ENCODE measurements around the gene WNK2. TPM values are rescaled to one million over a fixed set of nuclear protein-coding genes. Genes with fewer than 3 reads are reported as not detected.

The WNK2 gene
- polyA plus RNA-seq, 1 donor: 80.4 TPM

GRCh38 chr9:93267681-93268505 is 84.0 kb downstream of the WNK2 start:
- Histone ChIP-seq H3K9me3 (ENCODE audit: control insufficient read depth, low read depth, low read length) (no peaks in the 10 kb centered on the region), H3K4me3 (ENCODE audit: low read length) (no peak overlapping the region), H3K27ac (ENCODE audit: low read length) (peak overlapping the region; percentile 51), H3K36me3 (ENCODE audit: control insufficient read depth, insufficient read depth, low read length) (peaks cover 79% of the 10 kb centered on the region), H3K4me1 (ENCODE audit: control insufficient read depth, insufficient read depth, low read length) (peaks cover 10% of the 10 kb centered on the region), H3K27me3 (ENCODE audit: control insufficient read depth, insufficient read depth, low read length) (no peaks in the 10 kb centered on the region)
- WGBS (ENCODE audit: insufficient coverage, low lambda C conversion rate): no CpG with 5 or more reads among the region's 28 CpGs
- DNase-seq: peak in 1 of 2 donors; percentile 13

DNA sequence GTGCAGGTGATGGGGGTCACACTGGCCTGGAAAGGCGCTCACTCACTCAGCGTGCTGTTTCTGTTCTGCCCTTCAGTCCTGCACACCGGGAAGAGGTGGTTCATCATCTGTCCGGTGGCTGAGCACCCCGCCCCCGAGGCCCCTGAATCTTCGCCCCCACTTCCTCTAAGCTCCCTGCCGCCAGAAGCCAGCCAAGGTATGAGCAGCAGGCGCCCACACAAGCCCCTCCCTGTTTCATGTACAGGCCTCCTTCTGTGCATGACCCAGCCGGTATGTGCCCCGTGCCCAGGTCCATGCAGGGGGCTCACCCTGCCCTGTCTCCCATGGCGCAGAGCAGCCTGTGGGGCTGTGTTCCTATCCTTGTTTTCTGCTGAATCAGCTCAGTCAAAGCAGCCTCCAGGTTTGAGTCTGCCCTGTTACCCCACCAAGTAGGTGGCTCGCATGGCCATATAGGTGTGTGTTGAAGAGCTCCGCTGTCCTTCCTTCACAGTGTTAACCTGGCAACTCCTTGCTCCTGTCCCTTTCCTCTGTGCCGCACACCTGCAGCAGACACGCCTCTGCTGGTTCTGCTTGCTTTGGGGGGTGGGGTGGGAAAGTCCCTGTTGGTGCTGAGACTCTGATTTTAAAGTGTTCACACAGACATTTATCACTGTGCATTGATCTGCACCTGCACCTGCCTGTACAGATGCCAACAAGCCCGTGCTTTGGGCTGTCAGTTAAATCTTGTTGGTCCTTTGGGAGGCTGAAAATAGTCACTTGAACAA is 84.8 kb downstream of the WNK2 start:
- Histone ChIP-seq H3K4me1 (ENCODE audit: control insufficient read depth, insufficient read depth, low read length) (peaks cover 10% of the 10 kb centered on the region), H3K9me3 (ENCODE audit: control insufficient read depth, low read depth, low read length) (no peaks in the 10 kb centered on the region), H3K27me3 (ENCODE audit: control insufficient read depth, insufficient read depth, low read length) (no peaks in the 10 kb centered on the region), H3K27ac (ENCODE audit: low read length) (peak overlapping the region; percentile 51), H3K36me3 (ENCODE audit: control insufficient read depth, insufficient read depth, low read length) (peaks cover 74% of the 10 kb centered on the region), H3K4me3 (ENCODE audit: low read length) (no peak overlapping the region)
- 60% methylated on average over 1 of the region's 17 CpGs for WGBS (ENCODE audit: insufficient coverage, low lambda C conversion rate)
- DNase-seq: peak; percentile 32 to 68

DNA sequence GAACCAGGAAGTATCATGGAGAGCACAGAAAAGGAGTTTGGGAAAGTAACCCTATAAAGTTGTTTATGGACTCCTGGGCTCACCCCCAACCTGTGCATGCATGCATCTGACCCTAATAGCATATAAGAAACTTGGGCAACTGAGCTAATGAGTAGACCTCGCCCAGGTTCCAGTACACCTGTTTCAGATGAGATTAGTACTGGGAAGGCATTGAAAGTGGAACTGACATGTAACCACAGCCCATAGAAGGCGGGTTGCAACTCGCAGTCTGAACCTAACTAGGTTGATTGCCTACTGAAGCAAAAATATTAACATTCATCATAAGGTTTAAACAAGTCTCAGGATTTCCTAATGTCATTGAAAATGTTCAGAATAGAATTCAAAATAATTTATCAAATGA is 87.0 kb downstream of the WNK2 start:
- Histone ChIP-seq H3K36me3 (ENCODE audit: control insufficient read depth, insufficient read depth, low read length) (peaks cover 54% of the 10 kb centered on the region), H3K4me1 (ENCODE audit: control insufficient read depth, insufficient read depth, low read length) (peaks cover 10% of the 10 kb centered on the region), H3K4me3 (ENCODE audit: low read length) (no peak overlapping the region), H3K9me3 (ENCODE audit: control insufficient read depth, low read depth, low read length) (no peaks in the 10 kb centered on the region), H3K27ac (ENCODE audit: low read length) (no peak overlapping the region), H3K27me3 (ENCODE audit: control insufficient read depth, insufficient read depth, low read length) (no peaks in the 10 kb centered on the region)
- whole genome bisulfite sequencing (ENCODE audit: insufficient coverage, low lambda C conversion rate): no CpG with 5 or more reads among the region's 3 CpGs
- no peak for DNase-seq

DNA sequence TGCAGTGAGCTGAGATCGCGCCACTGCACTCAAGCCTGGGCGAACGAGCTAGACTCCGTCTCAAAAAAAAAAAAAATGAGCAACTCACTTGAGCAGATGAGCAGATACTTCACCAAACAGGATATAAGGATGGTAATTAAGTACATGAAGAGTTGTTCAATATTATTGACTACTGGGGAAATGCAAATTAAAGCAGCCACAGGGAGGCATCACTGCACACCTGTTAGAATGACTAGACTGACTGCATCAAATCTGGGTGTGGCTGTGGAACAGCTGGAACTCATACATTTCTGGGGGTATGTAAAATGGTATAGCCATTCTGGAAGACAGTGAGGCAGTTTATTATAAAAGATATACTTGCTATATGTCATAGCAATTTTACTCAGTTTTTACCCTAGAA is 93.0 kb downstream of the WNK2 start:
- H3K36me3 ChIP-seq (ENCODE audit: control insufficient read depth, insufficient read depth, low read length): peaks cover 5% of the 10 kb centered on the region
- no peaks in the 10 kb centered on the region for H3K4me1 ChIP-seq (ENCODE audit: control insufficient read depth, insufficient read depth, low read length)
- WGBS (ENCODE audit: insufficient coverage, low lambda C conversion rate): no CpG with 5 or more reads among the region's 5 CpGs
- H3K9me3 ChIP-seq (ENCODE audit: control insufficient read depth, low read depth, low read length): no peaks in the 10 kb centered on the region
- no peak overlapping the region for H3K27ac ChIP-seq (ENCODE audit: low read length)
- no peak overlapping the region for H3K4me3 ChIP-seq (ENCODE audit: low read length)
- peak in 1 of 2 donors; percentile 10 for DNase-seq
- no peaks in the 10 kb centered on the region for H3K27me3 ChIP-seq (ENCODE audit: control insufficient read depth, insufficient read depth, low read length)

GRCh38 chr9:93278144-93278543 is 94.2 kb downstream of the WNK2 start:
- no peaks in the 10 kb centered on the region for H3K9me3 ChIP-seq (ENCODE audit: control insufficient read depth, low read depth, low read length)
- no peak for DNase-seq
- WGBS (ENCODE audit: insufficient coverage, low lambda C conversion rate): no CpG with 5 or more reads among the region's 7 CpGs

DNA sequence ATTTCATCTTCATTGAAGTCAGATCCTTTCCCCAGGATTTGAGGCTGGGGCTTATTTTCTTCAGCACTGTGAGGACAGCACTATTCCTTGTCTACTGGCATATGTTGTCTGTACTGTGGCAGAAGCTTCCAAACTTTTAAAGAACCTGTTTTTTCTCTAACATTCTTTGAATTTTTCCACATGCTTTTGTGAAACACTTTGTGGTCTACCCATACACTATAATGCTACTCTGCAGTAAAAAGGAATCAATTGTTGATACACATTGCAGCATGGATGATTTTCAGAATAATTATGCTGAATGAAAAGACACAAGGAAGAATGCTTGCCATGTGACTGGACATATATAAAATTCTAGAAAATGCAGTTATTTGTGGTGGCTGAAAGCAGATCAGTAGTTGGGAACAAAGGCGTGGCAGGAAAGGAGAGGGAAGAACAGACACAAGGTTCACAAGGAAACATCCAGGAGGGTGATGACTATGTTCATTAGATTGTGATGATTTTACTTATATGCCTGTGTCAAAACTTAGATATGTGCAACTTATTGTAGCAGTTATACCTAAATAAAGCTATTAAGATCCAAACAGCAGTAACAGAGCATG is 96.8 kb downstream of the WNK2 start:
- Histone ChIP-seq H3K4me1 (ENCODE audit: control insufficient read depth, insufficient read depth, low read length) (no peaks in the 10 kb centered on the region), H3K4me3 (ENCODE audit: low read length) (no peak overlapping the region), H3K27me3 (ENCODE audit: control insufficient read depth, insufficient read depth, low read length) (no peaks in the 10 kb centered on the region), H3K36me3 (ENCODE audit: control insufficient read depth, insufficient read depth, low read length) (peaks cover 5% of the 10 kb centered on the region), H3K9me3 (ENCODE audit: control insufficient read depth, low read depth, low read length) (no peaks in the 10 kb centered on the region), H3K27ac (ENCODE audit: low read length) (no peak overlapping the region)
- WGBS (ENCODE audit: insufficient coverage, low lambda C conversion rate): 80% methylated on average over 1 of the region's 1 CpG
- no peak for DNase-seq

More at GRCh38 chr9:93278144-93278543, 94.2 kb downstream of the WNK2 start:
- no peaks in the 10 kb centered on the region for H3K27me3 ChIP-seq (ENCODE audit: control insufficient read depth, insufficient read depth, low read length)
- H3K4me1 ChIP-seq (ENCODE audit: control insufficient read depth, insufficient read depth, low read length): no peaks in the 10 kb centered on the region
- H3K27ac ChIP-seq (ENCODE audit: low read length): no peak overlapping the region
- H3K4me3 ChIP-seq (ENCODE audit: low read length): no peak overlapping the region
- peaks cover 5% of the 10 kb centered on the region for H3K36me3 ChIP-seq (ENCODE audit: control insufficient read depth, insufficient read depth, low read length)

GRCh38 chr9:93286252-93287188 is 102.6 kb downstream of the WNK2 start:
- Histone ChIP-seq H3K27me3 (ENCODE audit: control insufficient read depth, insufficient read depth, low read length) (no peaks in the 10 kb centered on the region), H3K9me3 (ENCODE audit: control insufficient read depth, low read depth, low read length) (no peaks in the 10 kb centered on the region), H3K27ac (ENCODE audit: low read length) (no peak overlapping the region), H3K4me1 (ENCODE audit: control insufficient read depth, insufficient read depth, low read length) (peaks cover 5% of the 10 kb centered on the region), H3K4me3 (ENCODE audit: low read length) (no peak overlapping the region), H3K36me3 (ENCODE audit: control insufficient read depth, insufficient read depth, low read length) (peaks cover 9% of the 10 kb centered on the region)
- DNase-seq: no peak
- 92% methylated on average over 4 of the region's 6 CpGs for WGBS (ENCODE audit: insufficient coverage, low lambda C conversion rate)

GRCh38 chr9:93287189-93287552 is 103.2 kb downstream of the WNK2 start:
- no peak for DNase-seq

GRCh38 chr9:93287593-93287992 is 103.7 kb downstream of the WNK2 start:
- DNase-seq: no peak
- no peak overlapping the region for H3K4me3 ChIP-seq (ENCODE audit: low read length)
- H3K36me3 ChIP-seq (ENCODE audit: control insufficient read depth, insufficient read depth, low read length): peaks cover 13% of the 10 kb centered on the region
- peaks cover 5% of the 10 kb centered on the region for H3K4me1 ChIP-seq (ENCODE audit: control insufficient read depth, insufficient read depth, low read length)
- H3K27ac ChIP-seq (ENCODE audit: low read length): no peak overlapping the region
- H3K9me3 ChIP-seq (ENCODE audit: control insufficient read depth, low read depth, low read length): no peaks in the 10 kb centered on the region
- WGBS (ENCODE audit: insufficient coverage, low lambda C conversion rate): 100% methylated on average over 1 of the region's 5 CpGs
- no peaks in the 10 kb centered on the region for H3K27me3 ChIP-seq (ENCODE audit: control insufficient read depth, insufficient read depth, low read length)

More at GRCh38 chr9:93287189-93287552, 103.2 kb downstream of the WNK2 start:
- H3K27ac ChIP-seq (ENCODE audit: low read length): no peak overlapping the region
- H3K4me3 ChIP-seq (ENCODE audit: low read length): no peak overlapping the region
- H3K36me3 ChIP-seq (ENCODE audit: control insufficient read depth, insufficient read depth, low read length): peaks cover 12% of the 10 kb centered on the region
- H3K9me3 ChIP-seq (ENCODE audit: control insufficient read depth, low read depth, low read length): no peaks in the 10 kb centered on the region
- peaks cover 5% of the 10 kb centered on the region for H3K4me1 ChIP-seq (ENCODE audit: control insufficient read depth, insufficient read depth, low read length)
- H3K27me3 ChIP-seq (ENCODE audit: control insufficient read depth, insufficient read depth, low read length): no peaks in the 10 kb centered on the region
- no CpG with 5 or more reads among the region's 10 CpGs for WGBS (ENCODE audit: insufficient coverage, low lambda C conversion rate)
